ENCODE measurements around the gene NEURL1. TPM values are rescaled to one million over a fixed set of nuclear protein-coding genes. Genes with fewer than 3 reads are reported as not detected.
A peak's percentile ranks its signal among the peaks of the same experiment; 100 is the strongest.

Gene NEURL1
- total RNA-seq, 1 experiment from 2014 or later = 0.10 TPM

GRCh38 chr10:103493916-103494877 is 692 bp downstream of the NEURL1 start:
- no peaks in the 10 kb centered on the region for H3K36me3 ChIP-seq (ENCODE audit: control insufficient read depth, insufficient read depth, low read length)
- peak; percentile 25 for ATAC-seq
- ChIA-PET CTCF (interaction anchor here (0.6 kb wide), 1 partner anchor 228 kb away, joined by 5 read pairs; no protein-coding TSS in a partner anchor), POLR2A (no interaction called here)
- DNase-seq (ENCODE audit: low read depth, low spot score) = no peak
- intact Hi-C loops (cut with micrococcal nuclease; ENCODE audit: unreplicated experiment) = no loop called here
- H3K27ac ChIP-seq (ENCODE audit: low read length) = no peak overlapping the region
- no peak for TF ChIP-seq SIN3A (IDR thresholded peaks at IDR 0.05; ENCODE audit: borderline replicate concordance, insufficient read depth, low read depth, low read length)
- no peak for TF ChIP-seq REST (IDR thresholded peaks at IDR 0.05; ENCODE audit: insufficient read depth in 1 of 2, low read depth in 2 of 2, low read length in 1 of 2)
- TF ChIP-seq TCF7L2 (IDR thresholded peaks at IDR 0.05; ENCODE audit: low read depth, low read length) = no peak
- no peak for TF ChIP-seq CTCF (IDR thresholded peaks at IDR 0.05)
- TF ChIP-seq POLR2AphosphoS5 (IDR thresholded peaks at IDR 0.05; ENCODE audit: low read depth, low read length) = no peak
- peak overlapping the region; percentile 26 to 39 for H3K4me3 ChIP-seq (ENCODE audit: low read depth in 2 of 2, low read length in 2 of 2)
- peaks cover 8% of the 10 kb centered on the region; the same call in 1 of the 2 replicates for H3K4me1 ChIP-seq (ENCODE audit: control insufficient read depth, insufficient read depth, low read length)
- in situ Hi-C loops (cut with HindIII; ENCODE audit: low pct_unique_long_range_greater_than_20kb, low sequenced_read_pairs) = no loop called here
- H3K27me3 ChIP-seq (ENCODE audit: control insufficient read depth, insufficient read depth, low read length) = peaks cover 37% of the 10 kb centered on the region
- no TSS peak for BruUV-seq (replicated peaks)
- no peaks in the 10 kb centered on the region for H3K9me3 ChIP-seq (ENCODE audit: control insufficient read depth, insufficient read depth, low read depth, low read length)

GRCh38 chr10:103495321-103495720 is 1.8 kb downstream of the NEURL1 start:
- peaks cover 8% of the 10 kb centered on the region; the same call in 1 of the 2 replicates for H3K4me1 ChIP-seq (ENCODE audit: control insufficient read depth, insufficient read depth, low read length)

More at GRCh38 chr10:103495321-103495720, 1.8 kb downstream of the NEURL1 start:
- no peaks in the 10 kb centered on the region for H3K36me3 ChIP-seq (ENCODE audit: control insufficient read depth, insufficient read depth, low read length)
- ChIA-PET POLR2A (no interaction called here), CTCF (no interaction called here)
- H3K9me3 ChIP-seq (ENCODE audit: control insufficient read depth, insufficient read depth, low read depth, low read length) = no peaks in the 10 kb centered on the region
- in situ Hi-C loops (cut with HindIII; ENCODE audit: low pct_unique_long_range_greater_than_20kb, low sequenced_read_pairs) = no loop called here
- peaks cover 37% of the 10 kb centered on the region for H3K27me3 ChIP-seq (ENCODE audit: control insufficient read depth, insufficient read depth, low read length)
- intact Hi-C loops (cut with micrococcal nuclease; ENCODE audit: unreplicated experiment) = no loop called here
- BruUV-seq (replicated peaks) = no TSS peak
- no peak overlapping the region for H3K27ac ChIP-seq (ENCODE audit: low read length)
- DNase-seq (ENCODE audit: low read depth, low spot score) (no peak), ATAC-seq (no peak)
- no peak overlapping the region for H3K4me3 ChIP-seq (ENCODE audit: low read depth in 2 of 2, low read length in 2 of 2)
- TF ChIP-seq TCF7L2 (IDR thresholded peaks at IDR 0.05; ENCODE audit: low read depth, low read length) (no peak), POLR2AphosphoS5 (IDR thresholded peaks at IDR 0.05; ENCODE audit: low read depth, low read length) (no peak), CTCF (IDR thresholded peaks at IDR 0.05) (no peak), SIN3A (IDR thresholded peaks at IDR 0.05; ENCODE audit: borderline replicate concordance, insufficient read depth, low read depth, low read length) (no peak), REST (IDR thresholded peaks at IDR 0.05; ENCODE audit: insufficient read depth in 1 of 2, low read depth in 2 of 2, low read length in 1 of 2) (no peak)
